KMS-11 (cell line): ENCODE measurements around the gene CARHSP1.

Source experiments
- H2AFZ ChIP-seq: fragments of 200-600 bp; sonication (generic); 2 replicates; pipeline ENCODE4 v1.6.1; 2016; ENCODE audit warnings: antibody characterized with exemption, mixed run types, low read depth
- H3K27ac ChIP-seq: fragments of 200-600 bp; sonication (generic); 2 replicates; pipeline ENCODE4 v1.6.1; 2016; ENCODE audit warnings: mild to moderate bottlenecking, mixed run types
- H3K27me3 ChIP-seq: fragments of 200-600 bp; sonication (generic); 2 replicates; pipeline ENCODE4 v1.6.1; 2017; ENCODE audit warnings: mild to moderate bottlenecking, low read depth, mixed run types, moderate library complexity; ENCODE audit not compliant: insufficient read depth
- H3K36me3 ChIP-seq: fragments of 200-600 bp; sonication (generic); 2 replicates; pipeline ENCODE4 v1.6.1; 2017; ENCODE audit warnings: mild to moderate bottlenecking, mixed run types; ENCODE audit not compliant: insufficient read depth
- H3K4me1 ChIP-seq: fragments of 200-600 bp; sonication (generic); 2 replicates; pipeline ENCODE4 v1.6.1; 2016; ENCODE audit warnings: mild to moderate bottlenecking, low read depth, mixed run types; ENCODE audit not compliant: poor library complexity, severe bottlenecking
- H3K4me2 ChIP-seq: fragments of 200-600 bp; sonication (generic); 2 replicates; pipeline ENCODE4 v1.7.0; 2016; ENCODE audit warnings: mild to moderate bottlenecking, mixed run types
- H3K4me3 ChIP-seq: fragments of 200-600 bp; sonication (generic); IDR thresholded peaks from 2 replicates; pipeline ENCODE4 v1.6.1; 2017; ENCODE audit warnings: low read depth, low read length, mixed read lengths; ENCODE audit not compliant: insufficient read depth
- H3K79me2 ChIP-seq: fragments of 200-600 bp; sonication (generic); 2 replicates; pipeline ENCODE4 v1.6.1; 2016; ENCODE audit warnings: low read depth, mixed run types; ENCODE audit not compliant: insufficient read depth
- H3K9ac ChIP-seq: fragments of 200-600 bp; sonication (generic); 2 replicates; pipeline ENCODE4 v1.6.1; 2016; ENCODE audit warnings: mild to moderate bottlenecking, mixed run types
- H4K20me1 ChIP-seq: fragments of 200-600 bp; sonication (generic); 2 replicates; pipeline ENCODE4 v1.6.1; 2016; ENCODE audit warnings: mild to moderate bottlenecking, mixed run types; ENCODE audit not compliant: insufficient read depth
- CTCF ChIP-seq: fragments of 200-600 bp; sonication (generic); conservative IDR thresholded peaks from 2 replicates; pipeline ENCODE4 v1.6.1; 2017; ENCODE audit warnings: low read depth, mild to moderate bottlenecking, antibody characterized with exemption, low read length, moderate library complexity, mixed read lengths

CARHSP1 gene

GRCh38 chr16:8907096-8907495 is 38.3 kb upstream of the CARHSP1 start:
- H3K4me2 ChIP-seq, result 0 out of 2 replicates have a peak overlapping the region, but pooled peaks have one; percentile 10
- H3K4me3 ChIP-seq, result no peak overlapping the region
- no peak overlapping the region for H3K9ac ChIP-seq
- H3K36me3 ChIP-seq, result peaks cover 27% of the 10 kb centered on the region; the same call in 1 of the 2 replicates
- no peak overlapping the region for H2AFZ ChIP-seq
- no peaks in the 10 kb centered on the region for H3K27me3 ChIP-seq
- no peak for TF ChIP-seq CTCF
- H4K20me1 ChIP-seq, result no peaks in the 10 kb centered on the region; the same call in 1 of the 2 replicates
- H3K79me2 ChIP-seq, result peaks cover 83% of the 10 kb centered on the region; the same call in 1 of the 2 replicates
- H3K27ac ChIP-seq, result no peak overlapping the region
- peaks cover 58% of the 10 kb centered on the region for H3K4me1 ChIP-seq

- H3K36me3 ChIP-seq, result peaks cover 36% of the 10 kb centered on the region; the same call in 1 of the 2 replicates
- peak; percentile 43; the same call in 1 of the 2 replicates for TF ChIP-seq CTCF
- H3K4me2 ChIP-seq, result no peak overlapping the region
- peaks cover 58% of the 10 kb centered on the region for H3K4me1 ChIP-seq
- H3K9ac ChIP-seq, result no peak overlapping the region
- no peak overlapping the region; the same call in 1 of the 2 replicates for H3K27ac ChIP-seq
- no peak overlapping the region for H2AFZ ChIP-seq
- H3K4me3 ChIP-seq, result no peak overlapping the region
- H4K20me1 ChIP-seq, result no peaks in the 10 kb centered on the region; the same call in 1 of the 2 replicates
- H3K27me3 ChIP-seq, result no peaks in the 10 kb centered on the region
- H3K79me2 ChIP-seq, result peaks cover 81% of the 10 kb centered on the region; the same call in 1 of the 2 replicates
Measured at GRCh38 chr16:8905795-8906591, 37.2 kb upstream of the CARHSP1 start.

- Histone ChIP-seq H3K4me1 (peaks cover 58% of the 10 kb centered on the region), H3K27me3 (no peaks in the 10 kb centered on the region), H4K20me1 (peaks cover 3% of the 10 kb centered on the region), H3K36me3 (peaks cover 36% of the 10 kb centered on the region; the same call in 1 of the 2 replicates), H3K4me3 (no peak overlapping the region), H3K79me2 (peaks cover 74% of the 10 kb centered on the region; the same call in 1 of the 2 replicates), H3K4me2 (no peak overlapping the region), H3K27ac (no peak overlapping the region; the same call in 1 of the 2 replicates), H2AFZ (no peak overlapping the region), H3K9ac (no peak overlapping the region)
- TF ChIP-seq CTCF, result no peak; the same call in 1 of the 2 replicates
Measured at GRCh38 chr16:8905168-8905762, 36.5 kb upstream of the CARHSP1 start.

GRCh38 chr16:8904018-8904430 is 35.2 kb upstream of the CARHSP1 start:
- Histone ChIP-seq H3K36me3 (peaks cover 33% of the 10 kb centered on the region; the same call in 1 of the 2 replicates), H2AFZ (no peak overlapping the region), H3K79me2 (peaks cover 61% of the 10 kb centered on the region; the same call in 1 of the 2 replicates)

More at GRCh38 chr16:8904018-8904430, 35.2 kb upstream of the CARHSP1 start:
- Histone ChIP-seq H3K4me3 (no peak overlapping the region), H4K20me1 (peaks cover 10% of the 10 kb centered on the region), H3K4me2 (no peak overlapping the region), H3K4me1 (peaks cover 58% of the 10 kb centered on the region), H3K27ac (no peak overlapping the region), H3K9ac (no peak overlapping the region), H3K27me3 (no peaks in the 10 kb centered on the region)
- TF ChIP-seq CTCF, result no peak
